Endothelial cell of umbilical vein (primary cell): ENCODE results near the gene ADAMTS14.

Experiments
- EZH2 ChIP-seq: IDR thresholded peaks from 2 replicates; pipeline ENCODE4 v1.6.1; 2012; ENCODE audit warnings: borderline replicate concordance, low read depth, mild to moderate bottlenecking, moderate library complexity, low read length, inconsistent platforms; ENCODE audit not compliant: severe bottlenecking
- FOS ChIP-seq: IDR thresholded peaks from 2 replicates; pipeline ENCODE4 v1.6.1; 2011; ENCODE audit warnings: mild to moderate bottlenecking, low read length, moderate library complexity, borderline replicate concordance; ENCODE audit not compliant: insufficient read depth
- GATA2 ChIP-seq: IDR thresholded peaks from 2 replicates; pipeline ENCODE4 v1.7.0; 2011; ENCODE audit warnings: low read depth, mild to moderate bottlenecking, moderate library complexity, mixed read lengths, low read length; ENCODE audit not compliant: insufficient read length, insufficient read depth
- JUN ChIP-seq: IDR thresholded peaks from 2 replicates; pipeline ENCODE4 v1.6.1; 2011; ENCODE audit warnings: borderline replicate concordance, low read depth; ENCODE audit not compliant: insufficient read length, insufficient read depth
- MYC ChIP-seq: IDR thresholded peaks from one replicate; pipeline ENCODE4 v1.6.1; 2011; ENCODE audit warnings: mild to moderate bottlenecking, low read depth, low read length
- POLR2A ChIP-seq: IDR thresholded peaks from 2 replicates; pipeline ENCODE4 v1.6.1; 2012; ENCODE audit warnings: low read depth, mild to moderate bottlenecking, control low read depth, low read length
- POLR2AphosphoS5 ChIP-seq: IDR thresholded peaks from 2 replicates; pipeline ENCODE4 v1.6.1; 2012; ENCODE audit warnings: low read depth, mild to moderate bottlenecking, control low read depth, low read length, moderate library complexity; ENCODE audit not compliant: insufficient read depth
- TF ChIP-seq, protein P1 (sequence below), 2 donors: IDR thresholded peaks; 1 replicate in 1 of 2; 2 replicates in 1 of 2; pipeline ENCODE4 v1.5.1; 2011; ENCODE audit warnings: low read length in 2 of 2, mild to moderate bottlenecking in 2 of 2, moderate library complexity in 2 of 2, control low read depth in 1 of 2, inconsistent platforms in 1 of 2, low read depth in 1 of 2; ENCODE audit not compliant: insufficient read depth in 1 of 2; ENCODE audit errors: extremely low read depth in 1 of 2
- TF ChIP-seq, protein P2 (sequence below): IDR thresholded peaks from 2 replicates; pipeline ENCODE4 v1.6.1; 2011; ENCODE audit not compliant: insufficient read depth, insufficient read length

DNA sequence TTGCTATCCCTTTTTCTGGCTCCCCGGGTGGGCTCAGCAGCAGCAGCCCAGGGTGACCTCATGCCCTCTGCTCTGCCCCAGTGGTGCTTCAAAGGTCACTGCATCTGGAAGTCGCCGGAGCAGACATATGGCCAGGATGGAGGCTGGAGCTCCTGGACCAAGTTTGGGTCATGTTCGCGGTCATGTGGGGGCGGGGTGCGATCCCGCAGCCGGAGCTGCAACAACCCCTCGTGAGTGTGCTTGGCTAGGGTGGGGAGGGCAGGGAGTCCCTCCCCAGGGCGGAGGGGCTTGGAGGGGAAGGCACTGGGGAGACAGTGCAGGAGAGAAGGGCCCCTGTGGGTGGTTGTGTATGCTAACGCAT lies 66.4 kb downstream of the ADAMTS14 start:
- TF ChIP-seq, protein P1, sequence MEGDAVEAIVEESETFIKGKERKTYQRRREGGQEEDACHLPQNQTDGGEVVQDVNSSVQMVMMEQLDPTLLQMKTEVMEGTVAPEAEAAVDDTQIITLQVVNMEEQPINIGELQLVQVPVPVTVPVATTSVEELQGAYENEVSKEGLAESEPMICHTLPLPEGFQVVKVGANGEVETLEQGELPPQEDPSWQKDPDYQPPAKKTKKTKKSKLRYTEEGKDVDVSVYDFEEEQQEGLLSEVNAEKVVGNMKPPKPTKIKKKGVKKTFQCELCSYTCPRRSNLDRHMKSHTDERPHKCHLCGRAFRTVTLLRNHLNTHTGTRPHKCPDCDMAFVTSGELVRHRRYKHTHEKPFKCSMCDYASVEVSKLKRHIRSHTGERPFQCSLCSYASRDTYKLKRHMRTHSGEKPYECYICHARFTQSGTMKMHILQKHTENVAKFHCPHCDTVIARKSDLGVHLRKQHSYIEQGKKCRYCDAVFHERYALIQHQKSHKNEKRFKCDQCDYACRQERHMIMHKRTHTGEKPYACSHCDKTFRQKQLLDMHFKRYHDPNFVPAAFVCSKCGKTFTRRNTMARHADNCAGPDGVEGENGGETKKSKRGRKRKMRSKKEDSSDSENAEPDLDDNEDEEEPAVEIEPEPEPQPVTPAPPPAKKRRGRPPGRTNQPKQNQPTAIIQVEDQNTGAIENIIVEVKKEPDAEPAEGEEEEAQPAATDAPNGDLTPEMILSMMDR (IDR thresholded peaks at IDR 0.05; ENCODE audit: extremely low read depth in 1 of 2, insufficient read depth in 1 of 2, low read depth in 1 of 2, low read length in 2 of 2), result no peak
- TF ChIP-seq POLR2A (no peak), JUN (no peak), POLR2AphosphoS5 (no peak), EZH2 (no peak), FOS (no peak), MYC (no peak), GATA2 (no peak)
- TF ChIP-seq, protein P2, sequence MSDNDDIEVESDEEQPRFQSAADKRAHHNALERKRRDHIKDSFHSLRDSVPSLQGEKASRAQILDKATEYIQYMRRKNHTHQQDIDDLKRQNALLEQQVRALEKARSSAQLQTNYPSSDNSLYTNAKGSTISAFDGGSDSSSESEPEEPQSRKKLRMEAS, result no peak
